SK-N-SH treated with all-trans-retinoic acid at 6 μM for 48 hours (cell line): ENCODE measurements around the gene CLEC2D.

Experiments
- ATAC-seq: fragments of 200-7000 bp; cut with Tn5 transposase; 3 replicates; pipeline ENCODE4 v1.9.1; 2020; ENCODE audit warnings: mild to moderate bottlenecking, moderate library complexity
- ARNTL ChIP-seq: fragments of 450-650 bp; formaldehyde crosslinking; IDR thresholded peaks from 2 replicates; pipeline ENCODE4 v1.5.0; 2020; ENCODE audit warnings: low read depth, mild to moderate bottlenecking, moderate library complexity, borderline replicate concordance
- BACH2 ChIP-seq: fragments of 250-450 bp; sonication (Bioruptor Pico); IDR thresholded peaks from 2 replicates; pipeline ENCODE4 v1.9.0; 2021; ENCODE audit warnings: mild to moderate bottlenecking, borderline replicate concordance
- ESRRG ChIP-seq: fragments of 250-450 bp; sonication (Bioruptor Pico); IDR thresholded peaks from 2 replicates; pipeline ENCODE4 v1.6.1; 2021; ENCODE audit warnings: mild to moderate bottlenecking
- GLIS3 ChIP-seq: fragments of 250-450 bp; sonication (Bioruptor Pico); IDR thresholded peaks from 2 replicates; pipeline ENCODE4 v1.5.0; 2020; ENCODE audit warnings: mild to moderate bottlenecking, moderate library complexity
- ISL1 ChIP-seq: fragments of 250-450 bp; sonication (Bioruptor Pico); IDR thresholded peaks from 2 replicates; pipeline ENCODE4 v2.1.2; 2022; ENCODE audit warnings: mild to moderate bottlenecking, moderate library complexity
- OSR1 ChIP-seq: fragments of 250-450 bp; sonication (Bioruptor Pico); IDR thresholded peaks from 2 replicates; pipeline ENCODE4 v1.8.0; 2022; ENCODE audit warnings: moderate library complexity, mild to moderate bottlenecking, inconsistent platforms
- PATZ1 ChIP-seq: fragments of 250-450 bp; sonication (Bioruptor Pico); IDR thresholded peaks from 2 replicates; pipeline ENCODE4 v1.8.0; 2020; ENCODE audit warnings: mild to moderate bottlenecking, moderate library complexity, borderline replicate concordance
- POU6F1 ChIP-seq: fragments of 250-450 bp; sonication (Bioruptor Pico); IDR thresholded peaks from 2 replicates; pipeline ENCODE4 v1.8.0; 2021; ENCODE audit warnings: low read depth, mild to moderate bottlenecking, moderate library complexity, borderline replicate concordance
- PPARA ChIP-seq: fragments of 250-450 bp; sonication (Bioruptor Pico); IDR thresholded peaks from 2 replicates; pipeline ENCODE4 v1.5.0; 2020; ENCODE audit warnings: mild to moderate bottlenecking, borderline replicate concordance
- RARB ChIP-seq: fragments of 250-450 bp; sonication (Bioruptor Pico); IDR thresholded peaks from 2 replicates; pipeline ENCODE4 v1.8.0; 2021; ENCODE audit warnings: mild to moderate bottlenecking, moderate library complexity
- SNAI2 ChIP-seq: fragments of 250-450 bp; sonication (Bioruptor Pico); IDR thresholded peaks from 2 replicates; pipeline ENCODE4 v1.5.0; 2020; ENCODE audit warnings: mild to moderate bottlenecking, moderate library complexity
- TOX ChIP-seq: fragments of 250-450 bp; sonication (Bioruptor Pico); IDR thresholded peaks from 2 replicates; pipeline ENCODE4 v1.8.0; 2021; ENCODE audit warnings: mild to moderate bottlenecking, moderate library complexity, borderline replicate concordance
- TSHZ2 ChIP-seq: fragments of 250-450 bp; sonication (Bioruptor Pico); IDR thresholded peaks from 2 replicates; pipeline ENCODE4 v1.5.0; 2020; ENCODE audit warnings: mild to moderate bottlenecking, moderate library complexity
- ZC3H10 ChIP-seq: fragments of 250-450 bp; sonication (Bioruptor Pico); IDR thresholded peaks from 2 replicates; pipeline ENCODE4 v1.5.1; 2021; ENCODE audit warnings: mild to moderate bottlenecking, moderate library complexity
- ZFP3 ChIP-seq: fragments of 250-450 bp; sonication (Bioruptor Pico); IDR thresholded peaks from 2 replicates; pipeline ENCODE4 v1.5.0; 2020; ENCODE audit warnings: mild to moderate bottlenecking, moderate library complexity
- ZFP30 ChIP-seq: fragments of 450-650 bp; formaldehyde crosslinking; IDR thresholded peaks from 2 replicates; pipeline ENCODE4 v1.5.0; 2022; ENCODE audit warnings: mild to moderate bottlenecking, moderate library complexity
- ZNF565 ChIP-seq: fragments of 450-650 bp; formaldehyde crosslinking; conservative IDR thresholded peaks from 2 replicates; pipeline ENCODE4 v1.5.0; 2020; ENCODE audit warnings: low read depth, mild to moderate bottlenecking, moderate library complexity
- ZNF70 ChIP-seq: fragments of 450-650 bp; formaldehyde crosslinking; IDR thresholded peaks from 2 replicates; pipeline ENCODE4 v1.5.0; 2020; ENCODE audit warnings: mild to moderate bottlenecking, moderate library complexity
- ZNF8 ChIP-seq: fragments of 450-650 bp; formaldehyde crosslinking; IDR thresholded peaks from 2 replicates; pipeline ENCODE4 v1.5.0; 2020; ENCODE audit warnings: mild to moderate bottlenecking, moderate library complexity
- TF ChIP-seq, protein P1 (sequence below): fragments of 250-450 bp; sonication (Bioruptor Pico); IDR thresholded peaks from 2 replicates; pipeline ENCODE4 v1.5.1; 2020; ENCODE audit warnings: low read depth, mild to moderate bottlenecking, moderate library complexity

Gene CLEC2D

GRCh38 chr12:9634969-9635754 is 34.4 kb upstream of the CLEC2D start:
- TF ChIP-seq ZNF565 (CRISPR knock-in tag): no peak
- no peak for TF ChIP-seq OSR1
- TF ChIP-seq ZC3H10 (CRISPR knock-in tag): no peak
- TF ChIP-seq PATZ1 (CRISPR knock-in tag): no peak
- TF ChIP-seq ZFP30 (CRISPR knock-in tag): no peak
- no peak for TF ChIP-seq ARNTL
- TF ChIP-seq RARB (CRISPR knock-in tag): no peak
- TF ChIP-seq, protein P1, sequence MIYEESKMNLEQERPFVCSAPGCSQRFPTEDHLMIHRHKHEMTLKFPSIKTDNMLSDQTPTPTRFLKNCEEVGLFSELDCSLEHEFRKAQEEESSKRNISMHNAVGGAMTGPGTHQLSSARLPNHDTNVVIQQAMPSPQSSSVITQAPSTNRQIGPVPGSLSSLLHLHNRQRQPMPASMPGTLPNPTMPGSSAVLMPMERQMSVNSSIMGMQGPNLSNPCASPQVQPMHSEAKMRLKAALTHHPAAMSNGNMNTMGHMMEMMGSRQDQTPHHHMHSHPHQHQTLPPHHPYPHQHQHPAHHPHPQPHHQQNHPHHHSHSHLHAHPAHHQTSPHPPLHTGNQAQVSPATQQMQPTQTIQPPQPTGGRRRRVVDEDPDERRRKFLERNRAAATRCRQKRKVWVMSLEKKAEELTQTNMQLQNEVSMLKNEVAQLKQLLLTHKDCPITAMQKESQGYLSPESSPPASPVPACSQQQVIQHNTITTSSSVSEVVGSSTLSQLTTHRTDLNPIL (CRISPR knock-in tag): no peak
- TF ChIP-seq GLIS3 (CRISPR knock-in tag): no peak
- TF ChIP-seq TSHZ2 (CRISPR knock-in tag): no peak
- TF ChIP-seq ZNF70: no peak
- TF ChIP-seq POU6F1 (CRISPR knock-in tag): no peak
- no peak for TF ChIP-seq TOX (CRISPR knock-in tag)
- no peak for ATAC-seq

DNA sequence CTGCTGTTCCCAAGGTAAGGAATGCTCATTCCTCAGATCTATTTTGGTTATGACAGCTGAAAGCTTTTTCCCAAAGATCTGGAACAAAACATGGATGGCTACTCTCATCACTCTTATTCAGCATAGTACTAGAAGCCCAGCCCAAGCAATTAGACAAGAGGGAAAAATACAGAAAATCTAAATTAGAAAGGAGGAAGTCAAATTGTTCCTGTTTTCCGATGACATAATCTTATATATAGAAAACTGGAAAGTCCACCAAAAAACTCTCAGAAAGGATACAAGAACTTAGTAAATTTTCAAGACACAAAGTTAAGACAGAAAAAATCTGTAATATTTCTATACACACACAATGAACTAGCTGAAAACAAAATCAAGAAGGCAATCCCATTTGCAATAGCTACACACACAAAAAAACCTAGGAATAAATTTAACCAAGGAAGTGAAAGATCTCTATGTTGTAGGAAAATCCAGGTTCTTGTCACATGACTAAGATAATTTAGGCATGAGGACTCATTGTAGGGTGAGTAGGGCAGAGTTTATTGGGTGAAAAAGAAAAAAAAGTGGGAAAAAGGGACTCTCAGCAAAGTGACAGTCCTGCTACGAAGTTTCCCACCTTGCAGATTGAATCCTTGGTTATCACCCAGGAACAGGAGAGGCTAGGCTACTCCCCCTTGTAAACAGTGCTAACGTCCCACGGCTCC is 33.2 kb upstream of the CLEC2D start:
- ATAC-seq: no peak
- TF ChIP-seq ZFP3 (CRISPR knock-in tag) (no peak), BACH2 (CRISPR knock-in tag) (no peak), PATZ1 (CRISPR knock-in tag) (no peak), ZNF8 (CRISPR knock-in tag) (no peak), PPARA (CRISPR knock-in tag) (no peak), SNAI2 (CRISPR knock-in tag) (no peak), POU6F1 (CRISPR knock-in tag) (no peak), TOX (CRISPR knock-in tag) (no peak), ZFP30 (CRISPR knock-in tag) (no peak), ZC3H10 (CRISPR knock-in tag) (no peak), ISL1 (CRISPR knock-in tag) (no peak), ESRRG (no peak), TSHZ2 (CRISPR knock-in tag) (no peak)
- TF ChIP-seq, protein P1 (CRISPR knock-in tag): no peak
